GM10248 (cell line): ENCODE measurements around the gene EVI5.
"Not testable (repeated sequence)": the region's sequence is repeated elsewhere in the genome, so short reads cannot be mapped to it uniquely, and the experiment has no call there.

Experiments
- CTCF ChIA-PET: fragments of 300-600 bp; sonication (Branson Sonifier 250); formaldehyde crosslinking; extraction: SDS; loops from one replicate; lab custom pipeline; 2021; ENCODE audit warnings: antibody characterized with exemption; lab: Yijun Ruan, JAX
- POLR2A ChIA-PET: fragments of 350-650 bp; sonication (Branson Sonifier 250); formaldehyde crosslinking; extraction: SDS; loops from one replicate; lab custom pipeline; 2020; ENCODE audit warnings: antibody characterized with exemption; lab: Yijun Ruan, JAX
- DNase-seq: peaks from one replicate; pipeline ENCODE4 v3.0.0; 2012; ENCODE audit errors: extremely low spot score
- CTCF ChIP-seq: IDR thresholded peaks from 2 replicates; pipeline ENCODE4 v1.5.1; 2012; ENCODE audit warnings: mild to moderate bottlenecking, low read depth; ENCODE audit errors: extremely low read depth, missing control alignments, control extremely low read depth

Gene EVI5

GRCh38 chr1:92790081-92790480 is 5.2 kb upstream of the EVI5 start:
- POLR2A ChIA-PET: interaction anchor here (0.6 kb wide), 1 partner anchor 55 kb away, joined by 10 read pairs; no protein-coding TSS in a partner anchor
- no peak for DNase-seq
- CTCF ChIA-PET: interaction anchor here (1.0 to 3.4 kb wide), 7 partner anchors 10 to 68 kb away, joined by 3 to 18 read pairs (median 5); no protein-coding TSS in a partner anchor
- TF ChIP-seq CTCF: no peak

- no peak for DNase-seq
- POLR2A ChIA-PET: no interaction called here
- TF ChIP-seq CTCF: no peak
- CTCF ChIA-PET: interaction anchor here (0.6 to 3.6 kb wide), 3 partner anchors 18 to 531 kb away, joined by 3 to 14 read pairs (median 3); partner anchors contain the start of gene RPL5
Observed at GRCh38 chr1:92786111-92786901, 1.4 kb upstream of the EVI5 start.

- peak; percentile 38 for DNase-seq
- TF ChIP-seq CTCF: no peak
- ChIA-PET CTCF (interaction anchor here (0.9 to 3.6 kb wide), 8 partner anchors 10 to 47 kb away, joined by 3 to 14 read pairs (median 5); partner anchors contain the start of gene RPL5), POLR2A (no interaction called here)
Observed at GRCh38 chr1:92784021-92784638, 778 bp downstream of the EVI5 start.

GRCh38 chr1:92783550-92783949 is 1.4 kb downstream of the EVI5 start:
- DNase-seq, POLR2A ChIA-PET: not testable (repeated sequence)
- CTCF ChIA-PET: interaction anchor here (0.9 to 3.6 kb wide), 4 partner anchors 13 to 48 kb away, joined by 5 to 14 read pairs (median 8); partner anchors contain the start of gene RPL5

- TF ChIP-seq CTCF: no peak
- ChIA-PET POLR2A (no interaction called here), CTCF (interaction anchor here (1.6 kb wide), 1 partner anchor 14 kb away, joined by 3 read pairs; no protein-coding TSS in a partner anchor)
- DNase-seq: no peak
Observed at GRCh38 chr1:92778376-92778775, 6.5 kb downstream of the EVI5 start.

GRCh38 chr1:92774407-92774806 is 10.5 kb downstream of the EVI5 start:
- CTCF ChIA-PET: interaction anchor here (1.1 to 3.4 kb wide), 3 partner anchors 10 to 26 kb away, joined by 3 to 11 read pairs (median 4); partner anchors contain the start of gene EVI5
- POLR2A ChIA-PET: no interaction called here
- DNase-seq: no peak
- no peak for TF ChIP-seq CTCF

GRCh38 chr1:92773749-92774148 is 11.2 kb downstream of the EVI5 start:
- POLR2A ChIA-PET, DNase-seq: not testable (repeated sequence)
- CTCF ChIA-PET: interaction anchor here (1.1 to 3.4 kb wide), 4 partner anchors 11 to 25 kb away, joined by 3 to 11 read pairs (median 4); partner anchors contain the start of gene EVI5
